SKM-1 (cell line): ENCODE measurements around the gene CCDC174.

Experiments used
- DNase-seq: peaks from one replicate; lab custom pipeline; 2025; ENCODE audit not compliant: unreplicated experiment; lab: John Stamatoyannopoulos, UW

The CCDC174 gene

GRCh38 chr3:14624498-14624897 is 27.1 kb upstream of the CCDC174 start:
- DNase-seq, result no peak

GRCh38 chr3:14625443-14625842 is 26.1 kb upstream of the CCDC174 start:
- DNase-seq, result no peak

GRCh38 chr3:14627815-14628214 is 23.7 kb upstream of the CCDC174 start:
- DNase-seq, result no peak

GRCh38 chr3:14628406-14628805 is 23.2 kb upstream of the CCDC174 start:
- no peak for DNase-seq

GRCh38 chr3:14630404-14631100 is 21.0 kb upstream of the CCDC174 start:
- DNase-seq, result no peak

GRCh38 chr3:14631101-14631497 is 20.5 kb upstream of the CCDC174 start:
- no peak for DNase-seq

- DNase-seq, result no peak
Observed at GRCh38 chr3:14631687-14632441, 19.7 kb upstream of the CCDC174 start.

GRCh38 chr3:14632442-14632930 is 19.1 kb upstream of the CCDC174 start:
- no peak for DNase-seq

GRCh38 chr3:14633417-14633816 is 18.1 kb upstream of the CCDC174 start:
- DNase-seq, result no peak

GRCh38 chr3:14633819-14634424 is 17.6 kb upstream of the CCDC174 start:
- DNase-seq, result peak; percentile 59

GRCh38 chr3:14634763-14635400 is 16.7 kb upstream of the CCDC174 start:
- DNase-seq, result no peak

GRCh38 chr3:14636496-14637087 is 15.0 kb upstream of the CCDC174 start:
- no peak for DNase-seq

- DNase-seq, result no peak
Observed at GRCh38 chr3:14640157-14640562, 11.4 kb upstream of the CCDC174 start.

GRCh38 chr3:14640734-14641133 is 10.8 kb upstream of the CCDC174 start:
- no peak for DNase-seq

GRCh38 chr3:14641346-14641745 is 10.2 kb upstream of the CCDC174 start:
- no peak for DNase-seq

- DNase-seq, result no peak
Observed at GRCh38 chr3:14645453-14645852, 6.1 kb upstream of the CCDC174 start.

- no peak for DNase-seq
Observed at GRCh38 chr3:14646131-14646573, 5.4 kb upstream of the CCDC174 start.

GRCh38 chr3:14646589-14647413 is 4.8 kb upstream of the CCDC174 start:
- DNase-seq, result no peak

GRCh38 chr3:14647976-14648955 is 3.3 kb upstream of the CCDC174 start:
- DNase-seq, result no peak
